Measurements from ENCODE around the gene CASK.

- TF ChIP-seq POLR2A (IDR thresholded peaks at IDR 0.05) (no peak), CTCF (IDR thresholded peaks at IDR 0.05) (no peak), POLR2AphosphoS5 (IDR thresholded peaks at IDR 0.05; ENCODE audit: insufficient read depth in 1 of 2, low read depth in 1 of 2) (no peak)
Measured at GRCh38 chrX:41828826-41829225, 94.5 kb downstream of the CASK start.
